ENCODE data around the gene NSMF. TPM values are rescaled to one million over a fixed set of nuclear protein-coding genes. Genes with fewer than 3 reads are reported as not detected.

NSMF gene
- polyA plus RNA-seq, 1 of the 3 experiments (the other 2 are of a cell fraction): 58.8 TPM

DNA sequence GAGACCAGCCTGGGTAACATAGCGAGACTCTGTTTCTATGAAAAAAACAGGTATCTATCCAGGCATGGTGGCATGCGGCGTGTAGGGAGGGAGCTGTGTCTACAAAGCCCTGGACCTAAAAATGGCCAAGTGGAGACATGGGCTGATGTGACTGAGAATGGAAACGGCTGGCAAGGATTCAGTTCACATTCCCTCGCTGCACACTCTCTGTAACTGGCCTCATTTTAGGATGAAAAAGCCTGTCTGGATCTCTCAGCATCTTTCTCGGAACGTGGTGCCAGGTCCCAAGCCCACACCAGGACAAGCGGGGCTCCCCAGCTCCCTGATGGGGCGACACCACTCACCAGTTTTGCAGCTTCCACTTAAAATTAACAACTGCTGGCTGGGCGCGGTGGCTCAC is 49.6 kb downstream of the NSMF start:
- H4K20me1 ChIP-seq (ENCODE audit: insufficient read depth): 0 out of 2 replicates have a peak, but pooled peaks cover 4% of the 10 kb centered on the region
- H3K4me1 ChIP-seq (ENCODE audit: control insufficient read depth in 1 of 2, insufficient read depth in 2 of 2, low read depth in 1 of 2, low read length in 1 of 2): peaks cover 7 to 25% of the 10 kb centered on the region in 2 experiments; a peak in 3 of 4 replicates
- no peaks in the 10 kb centered on the region for H3K27me3 ChIP-seq (ENCODE audit: insufficient read depth)
- H2AFZ ChIP-seq (ENCODE audit: low read depth): no peak overlapping the region
- H3K79me2 ChIP-seq (ENCODE audit: insufficient read depth): peaks cover 10% of the 10 kb centered on the region; the same call in 1 of the 2 replicates
- H3K4me3 ChIP-seq (ENCODE audit: low read depth in 2 of 2, low read length in 1 of 2): no peak overlapping the region
- H3K9me2 ChIP-seq: no peaks in the 10 kb centered on the region
- ChIA-PET CTCF (interaction anchor here (1.0 to 2.2 kb wide), 5 partner anchors 14 to 173 kb away, joined by 3 to 13 read pairs (median 4); partner anchors contain the start of genes EXD3, NOXA1 and NRARP), POLR2A (no interaction called here)
- no peak overlapping the region for H3K9ac ChIP-seq
- H3F3A ChIP-seq (replicated peaks; ENCODE audit: insufficient read depth): peaks cover 15% of the 10 kb centered on the region
- no peak overlapping the region for H3K27ac ChIP-seq (ENCODE audit: low read depth in 2 of 2, low read length in 1 of 2)
- H3K4me2 ChIP-seq: no peak overlapping the region
- TF ChIP-seq, protein P1, sequence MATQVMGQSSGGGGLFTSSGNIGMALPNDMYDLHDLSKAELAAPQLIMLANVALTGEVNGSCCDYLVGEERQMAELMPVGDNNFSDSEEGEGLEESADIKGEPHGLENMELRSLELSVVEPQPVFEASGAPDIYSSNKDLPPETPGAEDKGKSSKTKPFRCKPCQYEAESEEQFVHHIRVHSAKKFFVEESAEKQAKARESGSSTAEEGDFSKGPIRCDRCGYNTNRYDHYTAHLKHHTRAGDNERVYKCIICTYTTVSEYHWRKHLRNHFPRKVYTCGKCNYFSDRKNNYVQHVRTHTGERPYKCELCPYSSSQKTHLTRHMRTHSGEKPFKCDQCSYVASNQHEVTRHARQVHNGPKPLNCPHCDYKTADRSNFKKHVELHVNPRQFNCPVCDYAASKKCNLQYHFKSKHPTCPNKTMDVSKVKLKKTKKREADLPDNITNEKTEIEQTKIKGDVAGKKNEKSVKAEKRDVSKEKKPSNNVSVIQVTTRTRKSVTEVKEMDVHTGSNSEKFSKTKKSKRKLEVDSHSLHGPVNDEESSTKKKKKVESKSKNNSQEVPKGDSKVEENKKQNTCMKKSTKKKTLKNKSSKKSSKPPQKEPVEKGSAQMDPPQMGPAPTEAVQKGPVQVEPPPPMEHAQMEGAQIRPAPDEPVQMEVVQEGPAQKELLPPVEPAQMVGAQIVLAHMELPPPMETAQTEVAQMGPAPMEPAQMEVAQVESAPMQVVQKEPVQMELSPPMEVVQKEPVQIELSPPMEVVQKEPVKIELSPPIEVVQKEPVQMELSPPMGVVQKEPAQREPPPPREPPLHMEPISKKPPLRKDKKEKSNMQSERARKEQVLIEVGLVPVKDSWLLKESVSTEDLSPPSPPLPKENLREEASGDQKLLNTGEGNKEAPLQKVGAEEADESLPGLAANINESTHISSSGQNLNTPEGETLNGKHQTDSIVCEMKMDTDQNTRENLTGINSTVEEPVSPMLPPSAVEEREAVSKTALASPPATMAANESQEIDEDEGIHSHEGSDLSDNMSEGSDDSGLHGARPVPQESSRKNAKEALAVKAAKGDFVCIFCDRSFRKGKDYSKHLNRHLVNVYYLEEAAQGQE (IDR thresholded peaks at IDR 0.05; ENCODE audit: low read depth, low read length): no peak
- no peaks in the 10 kb centered on the region for H3K9me3 ChIP-seq
- no peaks in the 10 kb centered on the region for H3K36me3 ChIP-seq (replicated peaks in 1 of 2; ENCODE audit: control insufficient read depth in 1 of 2, insufficient read depth in 2 of 2, low read length in 1 of 2)
- no peak for DNase-seq
- WGBS (ENCODE audit: low lambda C conversion rate): 91% methylated on average over 10 of the region's 11 CpGs

DNA sequence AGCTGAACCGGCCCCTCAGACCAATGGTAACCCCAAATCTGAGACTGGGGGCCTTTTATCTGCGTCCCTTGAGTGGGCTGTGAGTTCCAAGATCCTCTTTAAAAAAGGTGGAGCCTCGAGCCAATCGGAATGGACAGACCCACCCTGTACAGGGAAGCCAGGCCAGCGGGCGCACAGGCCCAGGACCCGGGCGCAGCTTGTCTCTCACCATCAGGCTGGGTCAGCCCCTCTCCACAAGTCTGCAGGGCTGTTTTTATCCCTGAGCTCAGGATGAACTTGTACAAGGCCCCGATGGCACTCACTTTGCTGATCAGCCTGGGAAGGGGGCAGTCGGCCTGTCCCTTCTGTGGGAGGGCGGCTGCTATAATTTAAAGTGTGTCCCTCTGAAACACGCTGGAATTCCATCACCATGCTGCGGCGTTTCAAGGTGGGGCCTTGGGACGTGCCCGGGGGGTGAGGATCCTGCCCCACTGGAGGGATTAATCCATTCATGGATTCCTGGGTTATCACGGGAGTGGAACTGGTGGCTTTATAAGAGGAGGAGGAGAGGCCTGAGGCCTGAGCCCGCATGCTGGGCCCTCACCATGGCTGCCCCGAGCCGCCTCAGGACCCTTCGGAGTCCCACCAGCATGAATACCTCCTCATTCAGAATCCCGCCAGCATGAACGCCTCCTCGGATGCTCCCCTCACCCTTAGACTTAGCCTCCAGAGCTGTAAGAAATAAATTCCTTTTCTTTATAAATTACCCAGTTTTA is 50.3 kb downstream of the NSMF start:
- Histone ChIP-seq H4K20me1 (ENCODE audit: insufficient read depth) (0 out of 2 replicates have a peak, but pooled peaks cover 4% of the 10 kb centered on the region), H3K27ac (ENCODE audit: low read depth in 2 of 2, low read length in 1 of 2) (no peak overlapping the region), H3K9ac (no peak overlapping the region), H3K27me3 (ENCODE audit: insufficient read depth) (no peaks in the 10 kb centered on the region), H3K4me2 (no peak overlapping the region), H3K79me2 (ENCODE audit: insufficient read depth) (peaks cover 7% of the 10 kb centered on the region; the same call in 1 of the 2 replicates), H3F3A (replicated peaks; ENCODE audit: insufficient read depth) (peaks cover 12% of the 10 kb centered on the region), H2AFZ (ENCODE audit: low read depth) (no peak overlapping the region), H3K9me2 (no peaks in the 10 kb centered on the region), H3K4me3 (ENCODE audit: low read depth in 2 of 2, low read length in 1 of 2) (no peak overlapping the region), H3K4me1 (ENCODE audit: control insufficient read depth in 1 of 2, insufficient read depth in 2 of 2, low read depth in 1 of 2, low read length in 1 of 2) (peaks cover 7 to 25% of the 10 kb centered on the region in 2 experiments; a peak in 3 of 4 replicates), H3K9me3 (no peaks in the 10 kb centered on the region), H3K36me3 (replicated peaks in 1 of 2; ENCODE audit: control insufficient read depth in 1 of 2, insufficient read depth in 2 of 2, low read length in 1 of 2) (no peaks in the 10 kb centered on the region)
- 98% methylated on average over 12 of the region's 24 CpGs for WGBS (ENCODE audit: low lambda C conversion rate)
- ChIA-PET CTCF (interaction anchor here (1.3 to 2.2 kb wide), 6 partner anchors 14 to 172 kb away, joined by 3 to 13 read pairs (median 5); partner anchors contain the start of genes EXD3, NOXA1, NRARP and TOR4A), POLR2A (no interaction called here)
- no peak for DNase-seq
- TF ChIP-seq, protein P2, sequence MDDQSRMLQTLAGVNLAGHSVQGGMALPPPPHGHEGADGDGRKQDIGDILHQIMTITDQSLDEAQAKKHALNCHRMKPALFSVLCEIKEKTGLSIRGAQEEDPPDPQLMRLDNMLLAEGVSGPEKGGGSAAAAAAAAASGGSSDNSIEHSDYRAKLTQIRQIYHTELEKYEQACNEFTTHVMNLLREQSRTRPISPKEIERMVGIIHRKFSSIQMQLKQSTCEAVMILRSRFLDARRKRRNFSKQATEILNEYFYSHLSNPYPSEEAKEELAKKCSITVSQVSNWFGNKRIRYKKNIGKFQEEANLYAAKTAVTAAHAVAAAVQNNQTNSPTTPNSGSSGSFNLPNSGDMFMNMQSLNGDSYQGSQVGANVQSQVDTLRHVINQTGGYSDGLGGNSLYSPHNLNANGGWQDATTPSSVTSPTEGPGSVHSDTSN (IDR thresholded peaks at IDR 0.05): no peak
- TF ChIP-seq RFX5 (IDR thresholded peaks at IDR 0.05; ENCODE audit: low read length) (no peak), RCOR1 (IDR thresholded peaks at IDR 0.05; ENCODE audit: low read length) (no peak), SMC3 (IDR thresholded peaks at IDR 0.05; ENCODE audit: low read depth, low read length) (no peak)
